Gastroesophageal sphincter (tissue), 4 donors: ENCODE data around the gene IGFBP2. TPM values are rescaled to one million over a fixed set of nuclear protein-coding genes. Genes with fewer than 3 reads are reported as not detected.

Experiments
- ATAC-seq: fragments of 150-250 bp; one replicate; pipeline ENCODE4 v1.9.1; 2016; ENCODE audit warnings: mild to moderate bottlenecking, moderate library complexity
- H3K27ac ChIP-seq, 4 donors: fragments of 200-600 bp; sonication (generic) in 3 of 4; 1 replicate in 3 of 4; 2 replicates in 1 of 4; pipeline ENCODE4 v1.5.1; 2016 to 2019
- H3K27me3 ChIP-seq: fragments of 200-600 bp; sonication (generic); one replicate; pipeline ENCODE4 v1.5.1; 2019
- H3K36me3 ChIP-seq, 2 donors: fragments of 200-600 bp; sonication (generic); one replicate each; pipeline ENCODE4 v1.5.1; 2019; ENCODE audit warnings: control low read depth in 1 of 2
- H3K4me1 ChIP-seq, 3 donors: fragments of 200-600 bp; sonication (generic); 1 replicate in 2 of 3; 2 replicates in 1 of 3; pipeline ENCODE4 v1.5.1; 2016 to 2019; ENCODE audit warnings: control low read depth in 2 of 3
- H3K4me3 ChIP-seq, 2 donors: fragments of 200-600 bp; sonication (generic); one replicate each; pipeline ENCODE4 v1.5.1; 2019; ENCODE audit warnings: mild to moderate bottlenecking in 1 of 2, moderate library complexity in 1 of 2
- H3K9me3 ChIP-seq, 3 donors: fragments of 200-600 bp; sonication (generic); one replicate each; pipeline ENCODE4 v1.5.1; 2017 to 2019; ENCODE audit warnings: control low read depth in 2 of 3
- EP300 ChIP-seq: sonication (generic); formaldehyde crosslinking; IDR thresholded peaks from one replicate; pipeline ENCODE4 v1.6.1; 2017; ENCODE audit warnings: antibody characterized with exemption, mild to moderate bottlenecking
- POLR2A ChIP-seq, 2 donors: fragments of 450-650 bp; IDR thresholded peaks; one replicate each; pipeline ENCODE4 v1.6.1; 2017; ENCODE audit warnings: antibody characterized with exemption in 2 of 2, mild to moderate bottlenecking in 2 of 2, moderate library complexity in 1 of 2
- POLR2AphosphoS5 ChIP-seq: sonication (generic); formaldehyde crosslinking; IDR thresholded peaks from one replicate; pipeline ENCODE4 v1.6.1; 2017; ENCODE audit warnings: antibody characterized with exemption
- WGBS, 2 donors: methylation state at CpG; one replicate each; pipeline ENCODE4 v1.1.5; 2018; ENCODE audit warnings: low coverage in 1 of 2; 5-methylcytosine and 5-hydroxymethylcytosine counted together
- total RNA-seq, 4 donors: library from RNA; depleted of rRNA; stranded (reverse); fragments of >200 nt; gene quantifications; one replicate each; pipeline ENCODE4 v1.1.0, GENCODE V29; 2016
- TF ChIP-seq, protein P1 (sequence below), 4 experiments: fragments of 200-600 bp in 2 of 4; fragments of 450-650 bp in 2 of 4; sonication (generic) in 1 of 4; IDR thresholded peaks; one replicate each; pipeline ENCODE4 v1.5.1; 2017 to 2019; ENCODE audit warnings: antibody characterized with exemption in 4 of 4, mild to moderate bottlenecking in 2 of 4, moderate library complexity in 2 of 4

Gene IGFBP2
- total RNA-seq, 4 donors from 2014 or later, result 137 to 449 (median 301) TPM

DNA sequence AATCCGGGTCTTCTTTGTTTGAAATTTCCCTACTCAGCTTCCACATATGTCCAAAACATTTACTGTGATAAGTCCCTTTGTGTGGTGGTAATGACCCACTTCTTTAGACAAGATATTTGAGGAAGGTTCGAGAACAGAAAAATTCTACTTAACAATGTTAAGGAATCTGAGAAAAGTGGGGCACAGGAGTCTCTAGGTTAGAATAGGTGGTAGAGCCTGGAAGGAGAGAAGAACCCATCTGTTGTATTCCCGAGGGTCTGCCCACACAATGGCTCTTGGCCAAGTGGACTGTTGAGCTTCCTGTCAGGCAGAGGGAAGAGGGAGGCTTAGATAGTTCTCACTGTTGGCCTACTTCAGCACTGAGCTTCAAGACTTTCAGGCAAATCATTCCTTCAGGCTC, 4.3 kb downstream of the IGFBP2 start:
- WGBS, 2 donors, result 40 to 55% methylated on average over 2 to 3 of the region's 3 CpGs
- Histone ChIP-seq H3K36me3 (peaks cover 0 to 10% of the 10 kb centered on the region in 2 donors), H3K9me3 (no peaks in the 10 kb centered on the region), H3K4me1 (peaks cover 0 to 82% (median 10%) of the 10 kb centered on the region in 3 donors), H3K27me3 (peaks cover 10% of the 10 kb centered on the region), H3K4me3 (no peak overlapping the region), H3K27ac (peak overlapping the region; percentile 22 to 90 (median 86))
- TF ChIP-seq, protein P1, sequence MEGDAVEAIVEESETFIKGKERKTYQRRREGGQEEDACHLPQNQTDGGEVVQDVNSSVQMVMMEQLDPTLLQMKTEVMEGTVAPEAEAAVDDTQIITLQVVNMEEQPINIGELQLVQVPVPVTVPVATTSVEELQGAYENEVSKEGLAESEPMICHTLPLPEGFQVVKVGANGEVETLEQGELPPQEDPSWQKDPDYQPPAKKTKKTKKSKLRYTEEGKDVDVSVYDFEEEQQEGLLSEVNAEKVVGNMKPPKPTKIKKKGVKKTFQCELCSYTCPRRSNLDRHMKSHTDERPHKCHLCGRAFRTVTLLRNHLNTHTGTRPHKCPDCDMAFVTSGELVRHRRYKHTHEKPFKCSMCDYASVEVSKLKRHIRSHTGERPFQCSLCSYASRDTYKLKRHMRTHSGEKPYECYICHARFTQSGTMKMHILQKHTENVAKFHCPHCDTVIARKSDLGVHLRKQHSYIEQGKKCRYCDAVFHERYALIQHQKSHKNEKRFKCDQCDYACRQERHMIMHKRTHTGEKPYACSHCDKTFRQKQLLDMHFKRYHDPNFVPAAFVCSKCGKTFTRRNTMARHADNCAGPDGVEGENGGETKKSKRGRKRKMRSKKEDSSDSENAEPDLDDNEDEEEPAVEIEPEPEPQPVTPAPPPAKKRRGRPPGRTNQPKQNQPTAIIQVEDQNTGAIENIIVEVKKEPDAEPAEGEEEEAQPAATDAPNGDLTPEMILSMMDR (IDR thresholded peaks at IDR 0.05), result no peak
- no peak for TF ChIP-seq POLR2AphosphoS5
- ATAC-seq, result no peak

DNA sequence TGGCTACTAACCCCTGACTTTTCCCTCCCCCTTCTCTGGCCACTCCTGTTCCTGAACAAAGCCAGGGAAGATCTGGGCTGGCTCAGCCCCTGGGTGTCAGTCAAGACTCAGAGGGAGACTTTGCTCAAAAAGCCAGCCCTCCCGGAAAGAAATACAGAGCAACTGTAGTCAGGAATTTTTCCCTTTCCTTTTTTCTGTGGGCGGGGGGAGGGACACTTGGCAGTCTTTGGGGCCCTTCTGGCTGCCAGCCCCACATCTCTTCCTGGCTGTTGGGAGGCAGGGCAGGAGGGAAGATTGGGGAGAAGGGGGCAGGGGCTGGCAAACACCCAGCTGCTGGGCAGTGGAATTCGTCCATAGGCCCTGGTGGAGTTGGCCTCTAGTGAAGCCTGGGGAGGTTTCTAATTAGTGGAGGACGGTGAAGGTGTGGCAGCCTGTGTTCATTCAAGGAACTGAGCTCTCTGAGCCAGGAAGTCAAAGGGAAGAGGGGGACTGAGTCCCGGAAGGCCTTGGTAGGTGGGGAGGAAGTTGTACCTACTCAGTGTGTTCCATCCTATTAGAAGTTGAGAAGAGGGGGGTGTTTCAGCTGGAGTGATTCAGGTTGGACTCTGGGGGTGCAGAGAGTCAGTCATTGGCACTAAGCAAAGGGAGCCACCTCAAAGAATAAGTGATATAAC, 10.9 kb downstream of the IGFBP2 start:
- WGBS, 2 donors, result 15% methylated on average over 4 of the region's 5 CpGs; no CpG with 5 or more reads in 1 of the 2 donors
- peak; percentile 32 for ATAC-seq
- peaks cover 6 to 81% (median 13%) of the 10 kb centered on the region in 3 donors for H3K4me1 ChIP-seq

DNA sequence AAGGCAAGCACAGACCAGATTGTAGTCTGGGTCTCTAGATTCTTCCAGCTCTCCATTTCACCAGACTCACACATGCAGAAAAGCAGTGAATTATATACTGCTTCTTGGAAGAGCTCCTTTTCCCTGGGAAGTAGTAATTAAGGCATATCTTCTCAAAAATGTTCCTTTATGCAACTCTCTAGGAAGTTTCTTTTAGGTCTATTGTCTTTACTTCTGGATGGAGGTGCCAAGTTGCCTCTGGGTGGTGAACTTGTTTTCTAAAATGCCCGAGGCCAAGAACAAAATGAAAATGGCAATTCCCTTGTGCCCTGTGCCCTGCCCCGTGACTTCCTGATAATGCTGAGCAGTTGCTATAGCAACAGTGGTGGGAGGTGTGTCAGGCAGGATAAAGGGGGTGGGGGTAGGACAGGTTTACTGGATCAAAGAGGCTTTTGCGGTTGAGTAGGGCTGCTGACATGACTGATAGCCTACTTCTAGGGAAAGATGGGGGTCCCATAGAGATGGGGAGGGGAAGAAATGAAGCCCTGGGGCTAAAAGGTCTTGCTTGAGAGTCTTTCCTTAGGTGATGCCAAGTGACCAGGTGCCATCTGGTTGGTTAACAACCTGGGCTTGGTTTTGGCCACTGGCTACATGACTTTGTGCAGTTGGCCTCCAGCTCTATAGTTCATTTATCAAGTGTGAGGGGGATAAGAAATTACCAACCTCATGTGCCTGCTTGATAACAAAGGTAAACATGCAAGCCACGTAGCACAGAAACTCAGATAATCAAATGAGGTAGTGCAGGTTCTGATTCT, 11.8 kb downstream of the IGFBP2 start:
- H3K4me3 ChIP-seq, result no peak overlapping the region
- H3K9me3 ChIP-seq, result no peaks in the 10 kb centered on the region
- peaks cover 0 to 6% of the 10 kb centered on the region in 2 donors for H3K36me3 ChIP-seq
- no peaks in the 10 kb centered on the region for H3K27me3 ChIP-seq
- peaks cover 6 to 80% (median 13%) of the 10 kb centered on the region in 3 donors for H3K4me1 ChIP-seq
- TF ChIP-seq POLR2A (IDR thresholded peaks at IDR 0.05) (no peak), EP300 (no peak), POLR2AphosphoS5 (no peak)
- TF ChIP-seq, protein P1 (IDR thresholded peaks at IDR 0.05), result no peak
- ATAC-seq, result no peak
- 52 to 82% methylated on average over 3 of the region's 4 CpGs for WGBS, 2 donors
- peak overlapping the region in 3 of 4 donors; percentile 67 to 78 (median 70) for H3K27ac ChIP-seq

More for the DNA sequence above, 10.9 kb downstream of the IGFBP2 start:
- Histone ChIP-seq H3K27me3 (no peaks in the 10 kb centered on the region), H3K4me3 (no peak overlapping the region), H3K9me3 (no peaks in the 10 kb centered on the region), H3K36me3 (peaks cover 0 to 10% of the 10 kb centered on the region in 2 donors), H3K27ac (peak overlapping the region in 3 of 4 donors; percentile 67 to 78 (median 70))
- TF ChIP-seq POLR2AphosphoS5 (no peak), EP300 (no peak), POLR2A (IDR thresholded peaks at IDR 0.05) (no peak)
- TF ChIP-seq, protein P1 (IDR thresholded peaks at IDR 0.05), result no peak

DNA sequence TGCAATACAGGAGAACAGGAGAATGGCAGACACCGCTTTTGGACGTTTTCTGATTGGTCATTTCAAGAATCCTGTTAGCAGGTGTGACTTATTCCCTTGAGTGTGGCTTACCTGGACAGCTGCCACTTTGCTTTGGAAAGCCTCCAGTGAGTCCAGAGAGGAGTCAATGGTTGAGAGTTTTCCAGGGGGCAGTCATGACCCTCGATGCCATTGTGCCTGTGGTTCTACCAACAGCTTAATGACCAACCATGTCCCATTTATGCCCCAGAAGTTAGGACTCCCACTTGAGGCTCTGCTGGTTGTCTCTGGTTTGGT, 12.4 kb downstream of the IGFBP2 start:
- TF ChIP-seq, protein P1 (IDR thresholded peaks at IDR 0.05), result no peak
- TF ChIP-seq POLR2A (IDR thresholded peaks at IDR 0.05) (no peak), POLR2AphosphoS5 (no peak), EP300 (no peak)
- H3K36me3 ChIP-seq, result peaks cover 0 to under 1% of the 10 kb centered on the region in 2 donors
- WGBS, 2 donors, result 54 to 64% methylated on average over 2 of the region's 3 CpGs
- peak overlapping the region in 2 of 4 donors; percentile 67 to 78 for H3K27ac ChIP-seq
- H3K9me3 ChIP-seq, result no peaks in the 10 kb centered on the region
- no peak for ATAC-seq
- no peaks in the 10 kb centered on the region for H3K27me3 ChIP-seq
- H3K4me1 ChIP-seq, result peaks cover 6 to 80% (median 16%) of the 10 kb centered on the region in 3 donors
- no peak overlapping the region for H3K4me3 ChIP-seq
